NCI-H2196 treated with DMSO at 0.1 percent for 48 hours (cell line): Measurements from ENCODE around the gene ARHGEF12.
"Not testable (repeated sequence)": the region's sequence is repeated elsewhere in the genome, so short reads cannot be mapped to it uniquely, and the experiment has no call there.

ENCODE experiments used
- DNase-seq: peaks from one replicate; lab custom pipeline; 2025; ENCODE audit not compliant: unreplicated experiment; lab: John Stamatoyannopoulos, UW

Gene ARHGEF12

GRCh38 chr11:120482149-120482548 lies 145.9 kb downstream of the ARHGEF12 start:
- DNase-seq: no peak

GRCh38 chr11:120484722-120485121 lies 148.5 kb downstream of the ARHGEF12 start:
- DNase-seq: no peak

GRCh38 chr11:120486138-120486537 lies 149.9 kb downstream of the ARHGEF12 start:
- DNase-seq: no peak

- DNase-seq: no peak
Observed at GRCh38 chr11:120489799-120490198, 153.6 kb downstream of the ARHGEF12 start.

- no peak for DNase-seq
Observed at GRCh38 chr11:120492486-120492885, 156.3 kb downstream of the ARHGEF12 start.

GRCh38 chr11:120494595-120494994 lies 158.4 kb downstream of the ARHGEF12 start:
- DNase-seq: no peak

- DNase-seq: no peak
Observed at GRCh38 chr11:120499088-120499487, 162.9 kb downstream of the ARHGEF12 start.

- no peak for DNase-seq
Observed at GRCh38 chr11:120499859-120500258, 163.6 kb downstream of the ARHGEF12 start.

- DNase-seq: no peak
Observed at GRCh38 chr11:120500414-120501071, 164.3 kb downstream of the ARHGEF12 start.

- DNase-seq: no peak
Observed at GRCh38 chr11:120501440-120501839, 165.2 kb downstream of the ARHGEF12 start.

GRCh38 chr11:120501976-120502755 lies 166.0 kb downstream of the ARHGEF12 start:
- no peak for DNase-seq

- not testable (repeated sequence) for DNase-seq
Observed at GRCh38 chr11:120503529-120503928, 167.3 kb downstream of the ARHGEF12 start.

GRCh38 chr11:120505801-120506425 lies 169.7 kb downstream of the ARHGEF12 start:
- DNase-seq: no peak

- DNase-seq: no peak
Observed at GRCh38 chr11:120509346-120510053, 173.3 kb downstream of the ARHGEF12 start.

- DNase-seq: no peak
Observed at GRCh38 chr11:120510406-120511115, 174.3 kb downstream of the ARHGEF12 start.

- DNase-seq: peak; percentile 63
Observed at GRCh38 chr11:120511116-120511819, 175.1 kb downstream of the ARHGEF12 start, which contains the start of gene GRIK4. GRIK4 (plus strand) TSS chr11:120511748; CDS start chr11:120660319, 148,571 bp downstream.

- no peak for DNase-seq
Observed at GRCh38 chr11:120511820-120512738, 175.9 kb downstream of the ARHGEF12 start.

GRCh38 chr11:120512739-120513435 lies 176.7 kb downstream of the ARHGEF12 start:
- DNase-seq: no peak
